ENCODE measurements around the gene CLIC1. TPM values are rescaled to one million over a fixed set of nuclear protein-coding genes. Genes with fewer than 3 reads are reported as not detected.

Gene CLIC1
- total RNA-seq, 1 donor from 2014 or later: 286 TPM

DNA sequence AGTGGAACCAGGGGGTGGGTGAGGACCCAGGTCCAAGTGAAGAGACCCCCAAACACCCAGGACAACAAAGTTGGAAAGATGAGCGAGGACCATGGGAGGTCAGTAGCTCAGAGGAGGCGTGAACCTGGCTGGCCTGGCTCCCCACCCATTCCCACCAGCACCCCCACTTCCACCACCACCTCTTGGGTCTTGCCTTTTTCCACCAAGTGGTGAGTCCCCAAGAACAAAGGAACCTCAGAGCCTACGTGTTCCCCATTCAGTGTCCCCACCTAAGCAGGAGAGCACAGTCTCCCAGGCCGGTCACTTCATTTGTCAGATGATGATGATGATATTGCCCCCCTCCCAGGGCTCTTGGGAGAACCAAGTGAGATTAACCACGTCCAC lies 41.3 kb upstream of the CLIC1 start:
- DNase-seq (no peak), ATAC-seq (no peak)
- peaks cover 11% of the 10 kb centered on the region for H3K4me1 ChIP-seq
- no peak overlapping the region for H3K4me3 ChIP-seq
- peaks cover 42% of the 10 kb centered on the region for H3K36me3 ChIP-seq
- TF ChIP-seq, protein P1, sequence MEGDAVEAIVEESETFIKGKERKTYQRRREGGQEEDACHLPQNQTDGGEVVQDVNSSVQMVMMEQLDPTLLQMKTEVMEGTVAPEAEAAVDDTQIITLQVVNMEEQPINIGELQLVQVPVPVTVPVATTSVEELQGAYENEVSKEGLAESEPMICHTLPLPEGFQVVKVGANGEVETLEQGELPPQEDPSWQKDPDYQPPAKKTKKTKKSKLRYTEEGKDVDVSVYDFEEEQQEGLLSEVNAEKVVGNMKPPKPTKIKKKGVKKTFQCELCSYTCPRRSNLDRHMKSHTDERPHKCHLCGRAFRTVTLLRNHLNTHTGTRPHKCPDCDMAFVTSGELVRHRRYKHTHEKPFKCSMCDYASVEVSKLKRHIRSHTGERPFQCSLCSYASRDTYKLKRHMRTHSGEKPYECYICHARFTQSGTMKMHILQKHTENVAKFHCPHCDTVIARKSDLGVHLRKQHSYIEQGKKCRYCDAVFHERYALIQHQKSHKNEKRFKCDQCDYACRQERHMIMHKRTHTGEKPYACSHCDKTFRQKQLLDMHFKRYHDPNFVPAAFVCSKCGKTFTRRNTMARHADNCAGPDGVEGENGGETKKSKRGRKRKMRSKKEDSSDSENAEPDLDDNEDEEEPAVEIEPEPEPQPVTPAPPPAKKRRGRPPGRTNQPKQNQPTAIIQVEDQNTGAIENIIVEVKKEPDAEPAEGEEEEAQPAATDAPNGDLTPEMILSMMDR (IDR thresholded peaks at IDR 0.05): no peak
- no peaks in the 10 kb centered on the region for H3K27me3 ChIP-seq
- H3K27ac ChIP-seq: no peak overlapping the region
- intact Hi-C loops (cut with DNase I): no loop called here
- no peaks in the 10 kb centered on the region for H3K9me3 ChIP-seq

- Histone ChIP-seq H3K27ac (peak within 1 kb of the TSS; percentile 52), H3K9me3 (no peaks in the 10 kb centered on the region), H3K4me1 (peaks cover 11% of the 10 kb centered on the region), H3K36me3 (peaks cover 37% of the 10 kb centered on the region), H3K4me3 (peak within 1 kb of the TSS; percentile 3), H3K27me3 (no peaks in the 10 kb centered on the region)
- peak; percentile 89 for ATAC-seq
- peak; percentile 92 for DNase-seq
- TF ChIP-seq, protein P1 (IDR thresholded peaks at IDR 0.05): no peak
- intact Hi-C loops (cut with DNase I): no loop called here
Measured at GRCh38 chr6:31776989-31777666, 40.8 kb upstream of the CLIC1 start, which contains the start of gene VWA7. Gene VWA7 (minus strand): TSS chr6:31777328. CDS start chr6:31776779, 549 bp downstream.

DNA sequence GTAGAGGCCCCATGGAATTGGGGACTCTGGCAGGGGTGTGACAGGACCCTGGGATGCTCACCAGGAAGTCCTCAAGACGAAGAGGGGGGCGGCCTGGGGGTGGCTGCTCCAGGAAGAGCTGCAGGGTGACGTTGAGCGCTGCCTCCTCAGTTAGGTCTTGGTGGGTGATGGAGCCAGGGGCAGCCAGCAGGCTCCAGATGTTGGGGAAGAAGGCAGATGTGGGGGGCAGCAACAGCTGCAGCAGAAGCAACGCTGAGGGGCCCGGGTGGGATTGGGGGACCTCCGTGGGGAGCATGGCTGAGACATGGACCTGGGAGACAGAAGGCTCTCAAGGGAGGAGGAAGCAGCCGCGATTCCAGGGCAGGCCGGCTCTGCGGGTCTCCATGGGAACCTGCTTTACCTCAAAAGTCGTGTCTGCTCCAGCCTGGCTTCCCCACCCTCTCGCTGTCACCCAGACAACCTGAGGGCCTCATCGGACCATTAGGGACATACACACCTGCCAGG lies 40.2 kb upstream of the CLIC1 start:
- no peaks in the 10 kb centered on the region for H3K27me3 ChIP-seq
- TF ChIP-seq, protein P1 (IDR thresholded peaks at IDR 0.05): no peak
- H3K27ac ChIP-seq: peak overlapping the region; percentile 52
- ATAC-seq (peak; percentile 1), DNase-seq (no peak)
- peak overlapping the region; percentile 3 for H3K4me3 ChIP-seq
- H3K36me3 ChIP-seq: peaks cover 31% of the 10 kb centered on the region
- intact Hi-C loops (cut with DNase I): no loop called here
- no peaks in the 10 kb centered on the region for H3K9me3 ChIP-seq
- peaks cover 11% of the 10 kb centered on the region for H3K4me1 ChIP-seq

DNA sequence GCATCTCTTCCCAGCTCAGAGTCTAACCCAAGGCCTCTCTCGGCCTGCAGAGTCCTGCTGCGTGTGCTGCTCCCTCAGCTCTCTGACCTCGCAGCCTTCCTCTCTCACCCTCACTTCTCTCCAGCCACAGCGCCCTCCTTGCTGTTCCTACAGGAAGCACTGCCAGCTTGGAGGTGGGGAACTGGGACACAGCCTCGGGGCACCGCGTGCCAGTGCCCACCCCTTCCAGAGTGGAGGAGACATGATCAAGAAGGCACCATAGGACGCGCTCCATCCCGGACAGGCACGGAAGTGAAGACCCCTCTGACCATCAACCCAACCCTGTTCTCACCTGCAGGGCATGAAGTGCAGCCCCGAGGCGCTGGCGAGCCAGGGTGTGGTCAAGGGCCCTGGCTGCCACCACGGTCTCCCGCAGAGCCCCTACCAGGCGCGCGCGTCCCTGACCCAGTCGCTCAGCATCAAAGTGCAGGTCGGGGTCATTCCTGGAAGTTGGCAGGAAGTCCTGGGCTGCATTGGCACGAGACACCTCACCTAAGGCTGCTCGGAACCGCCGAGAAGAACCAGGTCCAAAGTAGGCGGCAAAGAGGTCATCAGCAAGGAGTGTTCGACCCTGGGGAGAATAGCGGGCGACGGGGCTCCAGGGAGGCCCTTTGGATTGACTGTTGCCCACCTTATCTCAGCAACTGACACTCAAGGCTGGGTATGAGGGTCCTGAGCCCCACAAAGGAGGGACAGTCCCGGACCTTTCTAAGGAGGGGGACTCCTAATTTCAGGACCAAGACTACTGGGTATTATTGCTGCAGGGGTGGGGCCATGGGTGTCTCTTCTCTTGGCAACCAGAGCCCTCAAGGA lies 39.5 kb upstream of the CLIC1 start:
- Histone ChIP-seq H3K9me3 (no peaks in the 10 kb centered on the region), H3K4me3 (no peak overlapping the region), H3K27ac (no peak overlapping the region), H3K4me1 (peaks cover 11% of the 10 kb centered on the region), H3K36me3 (peaks cover 24% of the 10 kb centered on the region), H3K27me3 (no peaks in the 10 kb centered on the region)
- DNase-seq: no peak
- no peak for ATAC-seq
- TF ChIP-seq, protein P1 (IDR thresholded peaks at IDR 0.05): no peak
- intact Hi-C loops (cut with DNase I): no loop called here

- Histone ChIP-seq H3K9me3 (no peaks in the 10 kb centered on the region), H3K36me3 (peaks cover 17% of the 10 kb centered on the region), H3K4me1 (peaks cover 11% of the 10 kb centered on the region), H3K27ac (no peak overlapping the region), H3K4me3 (no peak overlapping the region), H3K27me3 (no peaks in the 10 kb centered on the region)
- intact Hi-C loops (cut with DNase I): no loop called here
- TF ChIP-seq, protein P1 (IDR thresholded peaks at IDR 0.05): no peak
- no peak for DNase-seq
- ATAC-seq: peak; percentile 1
Measured at GRCh38 chr6:31775184-31775583, 38.9 kb upstream of the CLIC1 start.
